Mononuclear cell (primary cell): ENCODE results near the gene PCIF1. TPM values are rescaled to one million over a fixed set of nuclear protein-coding genes. Genes with fewer than 3 reads are reported as not detected.

Experiments
- H3K27me3 ChIP-seq: 2 replicates; pipeline ENCODE4 v1.6.0; 2011; ENCODE audit warnings: low read length, control low read depth; ENCODE audit not compliant: insufficient read depth
- H3K4me1 ChIP-seq: 2 replicates; pipeline ENCODE4 v1.5.1; 2011; ENCODE audit warnings: mild to moderate bottlenecking, low read length, control low read depth; ENCODE audit not compliant: insufficient read depth
- H3K4me3 ChIP-seq: 2 replicates; pipeline ENCODE4 v1.5.1; 2011; ENCODE audit warnings: mild to moderate bottlenecking, low read length, moderate library complexity
- H3K9me3 ChIP-seq: 2 replicates; pipeline ENCODE4 v1.5.1; 2011; ENCODE audit warnings: low read depth, mild to moderate bottlenecking, control low read depth, low read length
- total RNA-seq: library from RNA; depleted of rRNA; stranded (reverse); fragments of >200 nt; gene quantifications from one replicate; pipeline ENCODE4 v1.2.3, GENCODE V29; 2012

The PCIF1 gene
- total RNA-seq, 1 donor: 48.0 TPM

DNA sequence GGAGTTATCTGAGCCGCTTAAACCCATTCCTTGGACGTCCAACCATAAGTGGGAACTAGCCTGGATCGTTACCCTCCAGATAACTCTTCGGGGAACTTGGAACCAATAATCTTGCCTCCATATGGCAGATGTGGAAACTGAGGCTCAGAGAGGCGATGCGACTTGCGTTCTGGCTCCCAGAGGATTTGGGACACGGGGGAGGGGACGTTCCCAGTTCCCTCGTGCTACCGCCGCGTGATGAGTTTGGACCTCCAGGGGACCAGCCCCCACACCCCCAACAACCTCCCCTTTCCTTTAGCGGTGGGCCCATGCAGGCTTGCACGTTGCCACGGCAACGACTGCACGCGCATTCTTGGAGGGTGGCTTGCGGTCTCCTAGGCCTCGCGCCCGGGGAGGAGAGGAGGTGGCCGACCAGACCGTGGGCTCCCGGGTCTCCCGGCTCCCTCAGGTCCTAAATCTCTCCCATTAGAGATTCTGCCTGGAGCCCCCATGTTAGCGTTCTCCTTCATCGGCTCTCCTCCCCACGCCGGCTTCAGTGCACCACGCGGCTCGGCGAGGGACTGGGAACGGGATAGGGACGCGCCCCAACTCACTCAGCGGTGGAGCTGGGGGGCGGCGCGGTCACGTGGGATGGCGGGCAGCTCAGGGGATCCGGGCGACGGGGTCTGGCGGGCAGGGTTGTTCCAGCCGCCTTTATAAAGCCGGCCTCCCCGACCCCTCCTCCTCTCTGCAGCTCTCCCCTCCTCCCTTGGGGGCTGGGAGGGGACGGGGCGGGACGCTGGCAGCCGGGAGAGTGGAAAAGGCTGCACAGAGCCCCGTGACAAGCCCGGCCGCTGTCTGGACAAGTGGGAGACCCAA, 22.8 kb upstream of the PCIF1 start, which contains the start of gene PLTP:
PLTP (minus strand) TSS at position 670 of the 858 bp plus-strand sequence. CDS start 703 bp downstream, outside the sequence.
- Histone ChIP-seq H3K4me3 (peak within 1 kb of the TSS; percentile 41), H3K27me3 (no peaks in the 10 kb centered on the region), H3K4me1 (peaks cover 56% of the 10 kb centered on the region), H3K9me3 (no peaks in the 10 kb centered on the region)

DNA sequence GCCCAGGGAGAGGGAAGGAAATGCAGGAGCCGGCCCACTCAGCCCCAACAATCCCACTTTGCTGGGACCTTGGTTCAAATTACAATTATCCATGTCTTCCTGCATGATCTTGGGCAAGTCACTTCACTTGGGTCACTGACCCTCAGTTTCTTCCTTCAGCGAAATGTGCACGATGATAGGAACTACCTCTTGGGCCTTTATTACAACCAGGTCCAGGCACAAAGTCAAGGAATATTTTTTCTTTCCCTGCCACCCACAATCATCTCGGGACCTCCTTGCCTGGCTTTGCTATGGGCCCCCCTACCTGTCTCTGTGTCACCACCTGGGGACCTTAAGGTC, 22.2 kb upstream of the PCIF1 start:
- no peaks in the 10 kb centered on the region for H3K9me3 ChIP-seq
- peaks cover 56% of the 10 kb centered on the region for H3K4me1 ChIP-seq
- no peaks in the 10 kb centered on the region for H3K27me3 ChIP-seq
- H3K4me3 ChIP-seq: no peak overlapping the region

DNA sequence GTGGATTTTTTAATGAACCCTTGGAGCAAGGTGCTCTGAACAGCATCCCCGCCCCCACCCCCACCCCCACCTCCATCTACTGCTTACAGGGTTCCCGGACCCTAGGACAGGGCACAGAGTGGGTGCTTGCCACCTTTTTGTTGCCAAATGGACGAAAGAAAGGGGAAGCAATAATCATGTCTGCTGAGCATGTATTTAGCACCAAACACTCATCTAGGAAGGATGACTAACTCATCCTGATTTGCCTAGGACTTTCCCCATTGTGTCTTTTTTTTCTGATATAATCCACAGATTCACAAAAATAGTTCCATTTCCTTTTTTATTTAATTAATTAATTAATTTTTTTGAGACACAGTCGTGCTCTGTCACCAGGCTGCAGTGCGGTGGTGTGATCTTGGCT, 21.4 kb upstream of the PCIF1 start:
- Histone ChIP-seq H3K9me3 (no peaks in the 10 kb centered on the region), H3K4me3 (no peak overlapping the region), H3K4me1 (peaks cover 56% of the 10 kb centered on the region), H3K27me3 (no peaks in the 10 kb centered on the region)

DNA sequence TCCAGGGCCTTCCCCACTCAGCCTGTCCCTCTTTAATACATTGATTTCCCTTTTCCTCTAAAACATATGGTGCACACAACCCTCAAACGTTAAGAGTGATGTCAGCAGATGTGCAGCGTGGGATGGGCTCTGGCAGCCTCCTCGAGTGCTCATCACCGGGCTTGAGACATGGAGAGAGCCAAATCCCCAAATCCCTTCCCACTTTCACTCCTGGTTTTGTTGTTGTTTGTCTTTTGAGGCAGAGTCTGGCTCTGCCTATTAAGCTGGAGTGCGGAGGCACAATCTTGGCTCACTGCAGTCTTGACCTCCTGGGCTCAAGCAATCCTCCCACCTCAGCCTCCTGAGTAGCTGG, 16.7 kb upstream of the PCIF1 start:
- Histone ChIP-seq H3K9me3 (no peaks in the 10 kb centered on the region), H3K27me3 (no peaks in the 10 kb centered on the region), H3K4me1 (peaks cover 26% of the 10 kb centered on the region), H3K4me3 (no peak overlapping the region)

DNA sequence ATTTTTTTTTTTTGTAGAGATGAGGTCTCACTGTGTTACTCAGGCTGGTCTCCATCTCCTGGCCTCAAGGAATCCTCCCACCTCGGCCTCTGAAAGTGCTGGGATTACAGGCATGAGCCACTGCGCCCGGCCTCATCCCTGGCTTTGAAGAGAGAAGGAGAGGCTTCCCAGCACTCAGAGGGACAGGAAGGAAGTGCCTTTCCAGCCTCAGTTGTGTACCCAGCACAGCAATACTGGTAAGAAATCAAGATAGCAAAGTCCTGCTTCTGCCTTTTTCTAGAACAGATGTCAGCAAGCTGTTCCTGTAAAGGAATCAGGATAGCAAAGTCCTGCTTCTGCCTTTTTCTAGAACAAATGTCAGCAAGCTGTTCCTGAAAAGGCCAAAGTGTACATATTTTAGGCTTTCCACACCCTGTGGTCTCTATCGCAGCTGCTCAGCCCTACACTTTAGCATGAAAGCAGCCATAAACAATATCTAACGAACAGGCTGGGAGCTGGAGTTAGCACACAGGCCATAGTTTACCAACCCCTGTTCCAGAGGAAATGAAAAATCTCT, 16.2 kb upstream of the PCIF1 start:
- Histone ChIP-seq H3K4me1 (peaks cover 25% of the 10 kb centered on the region), H3K4me3 (no peak overlapping the region), H3K27me3 (no peaks in the 10 kb centered on the region), H3K9me3 (no peaks in the 10 kb centered on the region)

DNA sequence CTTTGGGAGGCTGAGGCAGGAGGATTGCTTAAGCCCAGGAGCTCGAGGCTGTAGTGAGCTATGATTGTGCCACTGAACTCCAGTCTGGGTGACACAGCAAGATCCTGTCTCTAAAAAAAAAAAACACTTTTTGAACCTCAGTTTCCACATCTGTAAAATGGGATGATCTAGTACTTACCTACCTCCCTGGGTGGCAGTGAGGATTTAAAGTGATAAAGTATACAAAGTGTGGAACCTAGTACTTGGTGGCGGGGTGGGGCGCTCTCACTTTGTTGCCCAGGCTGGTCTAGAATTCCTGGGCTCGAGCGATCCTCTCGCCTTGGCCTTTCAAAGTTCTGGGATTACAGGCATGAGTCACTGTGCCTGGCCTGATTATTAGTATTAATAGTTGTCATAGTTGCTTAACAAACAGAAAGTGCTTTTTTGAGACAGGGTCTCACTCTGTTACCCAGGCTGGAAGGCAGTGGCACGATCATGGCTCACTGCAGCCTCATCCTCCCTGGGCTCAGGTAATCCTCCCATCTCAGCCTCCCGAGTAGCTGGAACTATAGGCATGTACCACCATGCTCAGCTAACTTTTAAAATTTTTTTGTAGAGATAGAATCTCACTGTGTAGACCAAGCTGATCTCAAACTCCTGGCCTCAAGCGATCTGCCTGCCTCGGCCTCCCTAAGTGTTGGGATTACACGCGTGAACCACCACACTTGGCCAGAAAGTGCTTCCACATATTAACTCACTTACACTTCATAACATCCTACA, 15.5 kb upstream of the PCIF1 start:
- Histone ChIP-seq H3K27me3 (no peaks in the 10 kb centered on the region), H3K4me1 (peaks cover 18% of the 10 kb centered on the region), H3K9me3 (no peaks in the 10 kb centered on the region), H3K4me3 (no peak overlapping the region)

DNA sequence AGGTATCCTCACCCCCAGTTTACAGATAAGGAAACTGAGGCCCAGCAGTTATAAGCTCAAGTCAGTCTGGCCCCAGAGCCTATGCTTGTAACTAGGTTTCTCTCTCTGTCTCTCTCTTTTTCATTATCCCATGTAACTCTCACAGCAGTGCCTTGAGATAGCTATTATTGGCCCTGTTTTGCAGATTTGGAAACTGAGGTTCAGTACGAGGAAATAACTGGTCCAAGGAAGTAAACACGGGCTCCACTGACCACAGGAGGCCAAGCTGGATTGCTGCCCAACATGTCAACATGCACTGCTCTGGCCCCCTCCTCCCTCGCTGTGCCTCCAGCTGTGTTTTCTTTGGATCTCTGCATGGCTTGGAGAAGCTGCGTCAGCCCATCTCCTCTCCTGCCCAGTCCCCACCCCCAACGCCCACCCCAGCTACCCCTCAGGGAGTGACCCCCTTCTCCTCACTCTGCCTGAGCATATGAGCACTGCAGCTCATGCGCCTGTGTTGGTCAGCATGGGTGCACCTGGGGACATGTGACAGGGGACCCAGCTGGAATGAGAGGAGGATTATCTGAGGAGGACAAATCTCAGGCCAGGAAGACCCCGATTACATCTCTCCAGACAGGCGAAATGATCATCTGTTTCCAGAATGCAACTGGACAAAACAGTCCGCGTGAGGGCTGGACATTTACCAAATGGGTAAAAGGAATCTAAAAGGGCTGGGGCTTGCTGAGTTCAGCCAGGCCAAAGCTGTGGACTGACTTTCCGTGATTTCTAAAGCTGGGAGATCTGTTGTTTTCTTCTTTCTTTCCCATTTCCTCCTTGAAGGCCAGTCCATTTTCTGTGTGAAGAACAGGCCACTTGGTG, 14.7 kb upstream of the PCIF1 start:
- no peaks in the 10 kb centered on the region for H3K9me3 ChIP-seq
- peaks cover 14% of the 10 kb centered on the region for H3K4me1 ChIP-seq
- H3K27me3 ChIP-seq: no peaks in the 10 kb centered on the region
- no peak overlapping the region for H3K4me3 ChIP-seq

DNA sequence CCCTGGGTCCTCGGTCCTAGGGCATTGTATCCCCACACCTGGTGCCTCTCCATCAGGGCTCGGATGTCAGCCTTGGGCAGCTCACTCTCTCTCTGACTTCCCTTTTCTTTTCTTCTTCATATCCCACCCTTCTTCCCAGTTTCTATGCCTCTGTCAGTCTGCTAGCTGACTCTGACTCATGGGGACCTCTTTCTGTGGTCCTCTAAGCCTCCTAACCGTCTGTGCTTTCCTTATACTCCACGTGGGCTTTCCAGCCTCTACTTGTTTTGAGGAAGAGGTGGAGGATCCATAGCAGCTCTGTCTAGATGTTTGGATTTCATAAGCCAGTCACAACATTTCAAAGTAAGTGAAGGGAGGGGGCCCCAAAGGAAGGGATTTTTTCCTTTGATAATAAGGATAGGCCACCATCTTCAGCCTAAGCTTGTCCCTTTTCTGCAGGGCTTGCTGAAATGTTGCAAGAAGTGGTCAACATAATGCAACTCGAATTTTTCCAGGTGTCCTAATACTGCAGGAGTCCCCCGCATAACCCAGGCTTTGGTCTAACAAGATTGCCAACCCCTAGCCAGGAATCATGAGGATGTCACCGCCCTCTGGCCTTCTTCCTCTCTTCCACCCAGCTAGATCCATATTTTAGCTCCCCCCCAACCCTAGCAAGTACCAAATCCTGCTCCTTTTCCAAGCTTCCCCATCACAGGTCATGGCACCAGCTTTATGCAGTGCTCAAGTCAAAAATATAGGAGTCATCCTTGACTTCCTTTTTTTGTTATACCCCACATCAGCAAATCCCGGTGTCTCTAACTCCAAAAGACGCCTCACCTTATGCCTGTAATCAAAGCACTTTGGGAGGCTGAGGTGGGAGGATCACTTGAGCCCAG, 13.8 kb upstream of the PCIF1 start:
- no peaks in the 10 kb centered on the region for H3K27me3 ChIP-seq
- H3K4me3 ChIP-seq: no peak overlapping the region
- no peaks in the 10 kb centered on the region for H3K9me3 ChIP-seq
- H3K4me1 ChIP-seq: peaks cover 7% of the 10 kb centered on the region

DNA sequence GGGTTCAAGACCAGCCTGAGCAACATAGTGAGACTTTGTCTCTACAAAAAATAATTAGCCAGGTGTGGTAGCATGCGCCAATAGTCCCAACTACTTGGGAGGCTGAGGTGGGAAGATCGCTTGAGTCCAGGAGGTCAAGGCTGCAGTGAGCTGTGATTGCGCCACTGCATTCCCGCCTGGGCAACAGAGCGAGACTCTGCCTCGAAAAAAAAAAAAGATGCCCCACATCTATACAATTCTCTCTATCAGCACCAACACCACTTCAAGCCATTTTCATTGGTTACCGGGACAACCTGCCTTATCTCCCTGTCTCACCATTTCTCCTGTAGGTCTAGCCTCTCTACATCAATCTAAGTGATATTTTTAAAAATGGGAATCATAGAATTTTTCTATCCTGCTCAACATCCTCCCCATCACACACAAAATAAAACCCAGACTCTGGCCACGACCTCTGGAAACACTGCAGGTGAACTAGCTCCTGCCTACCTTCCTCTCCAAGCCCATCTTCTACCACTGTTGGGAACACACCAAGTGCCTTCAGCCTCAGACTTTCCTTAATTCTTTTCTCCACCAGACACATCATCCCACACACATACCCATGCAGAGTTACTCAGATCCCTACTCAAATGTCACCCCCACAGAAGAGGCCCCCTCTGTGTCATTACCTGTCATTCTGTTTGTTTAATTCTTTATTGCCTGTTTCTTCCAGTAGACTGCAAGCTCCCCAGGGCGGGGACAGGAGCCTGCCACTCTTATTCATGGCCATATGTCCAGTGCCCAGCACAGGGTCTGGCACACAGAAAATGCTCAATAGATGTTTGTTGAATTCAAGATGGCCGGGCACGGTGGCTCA, 12.9 kb upstream of the PCIF1 start:
- no peaks in the 10 kb centered on the region for H3K27me3 ChIP-seq
- peaks cover 7% of the 10 kb centered on the region for H3K4me1 ChIP-seq
- H3K4me3 ChIP-seq: no peak overlapping the region
- no peaks in the 10 kb centered on the region for H3K9me3 ChIP-seq

DNA sequence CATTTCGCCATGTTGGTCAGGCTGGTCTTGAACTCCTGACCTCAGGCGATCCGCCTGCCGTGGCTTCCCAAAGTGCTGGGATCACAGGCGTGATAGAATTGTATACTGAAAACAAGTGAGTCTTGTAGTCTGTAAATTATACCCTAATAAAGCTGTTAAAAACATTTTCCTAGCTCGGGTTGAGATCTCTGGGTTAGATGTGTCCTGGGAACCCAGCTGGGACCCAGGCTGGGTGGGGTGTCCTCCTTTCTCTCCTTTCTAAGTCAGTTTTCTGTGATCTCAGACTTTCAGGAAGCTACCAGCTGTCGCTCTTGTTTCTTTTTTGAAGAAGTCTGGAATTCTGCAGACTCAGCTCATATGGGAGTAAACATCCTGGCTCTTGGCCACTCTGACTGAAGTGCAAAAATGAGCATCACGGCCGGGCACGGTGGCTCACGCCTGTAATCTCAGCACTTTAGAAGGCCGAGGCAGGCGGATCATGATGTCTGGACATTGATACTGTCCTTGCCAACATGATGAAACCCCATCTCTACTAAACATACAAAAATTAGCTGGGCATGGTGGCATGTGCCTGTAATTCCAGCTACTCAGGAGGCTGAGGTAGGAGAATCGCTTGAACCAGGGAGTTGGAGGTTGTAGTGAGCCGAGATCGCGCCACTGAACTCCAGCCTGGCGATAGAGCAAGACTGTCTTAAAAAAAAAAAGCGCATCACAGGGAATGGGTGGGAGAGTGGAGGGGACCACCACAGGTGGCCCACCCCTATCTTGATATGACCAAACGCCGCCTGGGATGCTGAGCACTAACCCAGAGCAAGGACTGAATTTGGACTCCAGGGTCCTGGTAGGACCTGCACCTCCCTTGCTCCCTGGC, 9.9 kb upstream of the PCIF1 start:
- Histone ChIP-seq H3K9me3 (no peaks in the 10 kb centered on the region), H3K27me3 (no peaks in the 10 kb centered on the region), H3K4me1 (peaks cover 7% of the 10 kb centered on the region), H3K4me3 (no peak overlapping the region)

DNA sequence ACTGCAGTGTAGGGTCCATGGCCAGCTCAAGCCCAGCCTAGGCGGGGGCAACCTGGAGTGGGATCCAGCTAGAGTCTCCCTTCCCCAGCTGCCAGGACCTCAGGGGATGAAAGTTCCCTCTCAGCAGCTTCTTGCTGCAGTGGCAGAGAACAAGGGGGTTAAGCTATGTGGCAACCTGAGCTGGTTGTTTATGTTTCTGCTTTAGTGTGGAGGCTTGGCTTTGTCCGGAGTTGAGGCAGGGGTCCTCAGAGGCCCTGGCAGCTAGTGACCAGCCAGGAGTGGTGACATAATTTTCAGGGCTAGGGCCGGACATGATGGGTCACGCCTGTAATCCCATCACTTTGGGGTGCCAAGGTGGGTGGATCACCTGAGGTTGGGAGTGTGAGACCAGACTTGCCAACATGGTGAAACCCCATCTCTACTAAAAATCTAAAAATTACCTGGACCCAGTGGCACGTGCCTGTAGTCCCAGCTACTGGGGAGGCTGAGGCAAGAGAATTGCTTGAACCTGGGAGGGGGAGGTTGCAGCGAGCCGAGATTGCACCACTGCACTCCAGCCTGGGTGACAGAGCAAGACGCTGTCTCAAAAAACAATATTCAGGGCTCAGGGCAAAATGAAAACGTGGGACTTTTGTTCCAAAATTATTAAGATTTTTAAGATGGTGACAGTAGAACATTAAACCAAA, 8.5 kb upstream of the PCIF1 start:
- Histone ChIP-seq H3K27me3 (no peaks in the 10 kb centered on the region), H3K4me1 (peaks cover 4% of the 10 kb centered on the region)

DNA sequence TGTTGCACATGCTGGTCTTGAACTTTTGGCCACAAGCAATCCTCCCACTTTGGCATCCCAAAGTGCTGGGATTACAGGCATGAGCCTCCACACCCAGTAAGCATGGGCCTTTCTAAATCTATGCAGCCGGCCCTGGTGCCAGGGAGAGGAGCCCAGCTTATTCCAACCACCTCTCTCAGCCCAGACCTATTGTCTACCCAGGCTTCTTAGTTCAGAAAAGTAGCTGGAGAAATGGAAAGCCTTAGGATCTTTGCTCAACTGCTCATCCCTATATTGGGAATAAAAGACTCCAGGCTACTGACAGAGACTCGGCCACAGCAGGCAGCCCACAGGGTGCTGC, 7.8 kb upstream of the PCIF1 start:
- H3K27me3 ChIP-seq: no peaks in the 10 kb centered on the region
- H3K4me1 ChIP-seq: peaks cover 4% of the 10 kb centered on the region
- no peaks in the 10 kb centered on the region for H3K9me3 ChIP-seq
- no peak overlapping the region for H3K4me3 ChIP-seq

More for the DNA sequence above, 8.5 kb upstream of the PCIF1 start:
- no peaks in the 10 kb centered on the region for H3K9me3 ChIP-seq
- no peak overlapping the region for H3K4me3 ChIP-seq
